Renal cortical epithelial cell (primary cell): Measurements from ENCODE around the gene EEF1G. TPM values are rescaled to one million over a fixed set of nuclear protein-coding genes. Genes with fewer than 3 reads are reported as not detected.
"Not testable (repeated sequence)": the region's sequence is repeated elsewhere in the genome, so short reads cannot be mapped to it uniquely, and the experiment has no call there.

ENCODE experiments used
- DNase-seq: peaks from one replicate; pipeline ENCODE4 v3.0.0-alpha.2; 2011; ENCODE audit warnings: low read depth
- total RNA-seq: library from RNA; depleted of rRNA; stranded (reverse); fragments of >200 nt; gene quantifications from 2 replicates; pipeline ENCODE4 v1.2.3, GENCODE V29; 2014

EEF1G gene
- total RNA-seq, 1 donor from 2014 or later: 1,623 TPM

DNA sequence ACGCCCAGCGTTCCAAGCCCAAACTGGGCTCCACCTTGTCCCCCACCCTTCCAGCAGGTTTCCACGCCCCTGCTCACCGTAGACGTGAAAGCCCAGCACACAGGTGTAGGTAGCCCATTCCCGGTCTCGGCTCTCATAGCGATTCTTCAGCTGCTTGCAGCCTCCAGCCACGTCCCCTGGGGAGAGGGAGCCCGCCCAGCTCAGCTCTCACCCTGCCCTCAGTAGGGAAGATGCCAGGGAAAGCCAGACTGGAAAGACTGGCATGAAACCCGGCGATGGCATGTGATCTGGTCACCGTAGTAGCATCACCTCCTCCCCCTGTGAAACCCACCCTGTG lies 29.3 kb upstream of the EEF1G start:
- DNase-seq: no peak

DNA sequence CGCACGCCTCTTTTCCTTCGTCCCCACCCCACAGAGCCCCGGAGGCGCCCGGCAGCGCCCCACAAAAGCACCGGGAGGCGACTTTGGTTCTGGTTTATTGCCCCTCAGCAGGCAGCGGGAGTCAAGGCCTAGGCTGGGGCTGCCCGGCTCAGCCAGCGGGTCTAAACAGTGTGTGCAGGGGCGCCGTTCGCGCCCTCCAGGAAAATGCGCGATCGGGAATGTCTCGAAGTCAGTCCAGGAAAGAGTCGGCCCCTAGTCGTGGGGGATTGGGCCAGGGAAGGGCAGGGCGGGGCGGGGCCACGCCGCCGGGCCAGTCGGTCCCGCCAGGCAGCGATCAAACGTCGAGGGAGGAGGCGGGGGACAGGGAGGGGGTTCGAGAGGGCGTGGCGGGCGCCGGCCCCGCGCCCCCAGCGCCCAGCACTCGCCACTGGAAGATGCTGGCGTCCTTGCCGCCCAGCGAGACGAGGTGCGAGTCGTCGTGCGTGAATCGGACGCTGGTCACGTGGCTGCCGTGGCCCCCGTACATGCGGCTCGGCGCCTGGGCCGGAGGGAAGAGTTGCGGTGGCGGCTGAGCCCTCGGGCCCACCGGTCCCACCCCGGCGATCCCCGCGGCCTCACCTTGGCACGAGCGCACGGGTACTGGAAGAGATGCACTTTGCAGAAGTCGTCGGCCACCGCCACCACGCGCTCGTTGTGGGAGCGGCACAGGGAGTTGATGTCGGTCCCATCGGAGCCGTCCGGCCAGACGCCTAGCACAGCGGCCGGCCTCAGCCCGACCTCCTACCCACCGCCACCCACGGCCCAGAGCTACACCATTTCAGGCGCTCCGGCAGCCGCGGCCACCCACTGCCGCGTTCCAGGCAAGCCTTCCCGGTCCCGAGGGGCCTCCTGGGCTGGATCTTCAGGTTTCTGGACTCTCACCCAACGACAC lies 28.7 kb upstream of the EEF1G start:
- no peak for DNase-seq

DNA sequence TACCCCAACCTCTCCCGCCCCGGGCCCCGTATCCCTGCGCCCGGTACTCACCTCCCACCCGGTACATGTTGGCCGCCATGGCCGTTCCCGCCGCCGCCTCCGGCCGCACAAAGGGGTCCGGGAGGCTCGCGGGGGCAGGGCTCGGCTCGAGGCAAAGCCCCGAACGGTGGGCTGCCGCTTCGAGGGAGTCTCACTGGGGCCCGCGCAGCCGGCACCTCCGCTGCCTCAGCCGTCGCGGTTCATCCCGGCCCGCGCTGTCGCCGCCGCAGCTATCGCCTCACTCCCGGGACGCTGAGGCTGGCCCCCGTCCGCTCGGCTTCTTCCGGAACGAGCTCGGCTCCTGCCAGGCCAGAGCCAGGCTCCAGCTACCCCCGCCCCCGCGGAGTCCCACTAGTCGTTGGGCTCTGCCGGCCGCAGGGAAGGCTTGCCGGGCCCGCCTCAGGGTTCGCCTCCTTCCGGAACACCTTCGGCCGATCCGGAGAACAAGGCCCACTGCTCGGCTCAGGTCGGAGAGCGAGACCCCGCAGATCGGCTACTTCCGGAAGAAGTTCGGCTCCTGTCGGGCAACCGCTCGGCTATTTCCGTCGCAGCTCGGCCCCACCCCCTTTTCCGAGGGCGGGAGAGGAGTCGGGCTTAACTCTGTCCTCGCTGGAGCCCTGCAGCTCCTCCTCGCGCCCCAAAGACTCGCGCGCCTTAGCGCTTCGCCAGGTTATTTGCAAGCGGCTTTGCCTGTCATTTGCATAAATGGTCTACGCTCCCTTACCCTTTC lies 27.9 kb upstream of the EEF1G start, which contains the start of gene MTA2:
Gene MTA2 (minus strand): TSS at position 494 of the 769 bp plus-strand sequence. CDS start 415 bp downstream, at position 79.
- peak; percentile 90 for DNase-seq

DNA sequence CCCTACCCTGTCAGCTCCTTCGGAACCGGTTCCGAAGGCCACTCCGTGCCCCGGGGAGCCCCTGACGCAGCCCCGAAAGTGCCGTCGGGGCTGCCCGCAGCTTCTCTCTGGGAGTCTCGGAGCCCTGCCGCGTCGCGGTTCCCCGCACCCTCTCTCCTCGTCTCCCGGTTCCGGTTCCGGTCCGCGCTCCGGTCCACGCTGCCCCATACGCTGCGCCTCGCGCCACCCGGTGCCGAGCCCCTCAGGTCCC lies 27.4 kb upstream of the EEF1G start:
- no peak for DNase-seq

DNA sequence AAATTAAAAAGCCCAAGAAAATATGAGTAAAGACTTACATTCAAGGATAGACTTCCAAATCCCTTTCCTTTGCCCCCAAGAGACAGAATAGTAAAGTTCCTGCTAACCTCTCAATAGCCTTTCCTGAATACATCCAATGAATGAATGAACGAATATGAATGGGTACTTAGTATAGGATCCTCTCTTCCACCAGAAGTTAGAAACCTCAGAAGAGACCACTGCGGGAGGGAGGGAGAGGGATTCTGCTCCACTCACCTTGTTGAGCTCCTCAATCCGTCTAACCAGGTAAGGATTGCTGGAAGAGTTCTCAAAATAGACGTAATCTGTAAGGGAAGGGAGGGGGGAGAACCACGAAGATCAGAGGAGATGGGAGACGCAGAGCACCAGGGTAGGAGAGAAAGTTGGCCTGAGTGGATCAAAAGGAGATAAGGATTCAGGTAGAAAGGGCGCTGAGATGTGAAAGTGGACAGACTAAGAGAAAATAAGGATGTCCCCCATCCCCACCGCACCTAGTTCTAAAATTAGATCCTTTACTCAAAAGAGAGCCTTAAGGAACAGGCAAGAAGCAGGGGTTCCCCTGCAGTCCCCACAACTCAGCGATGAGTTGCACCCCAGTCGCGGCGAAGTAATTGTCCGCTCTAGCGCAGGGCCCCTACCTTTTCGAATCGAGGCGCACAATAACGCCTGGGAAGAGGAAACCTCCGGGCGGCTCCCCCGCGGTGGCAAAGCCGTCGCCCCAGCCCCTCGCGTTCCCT lies 26.9 kb upstream of the EEF1G start:
- DNase-seq: no peak

DNA sequence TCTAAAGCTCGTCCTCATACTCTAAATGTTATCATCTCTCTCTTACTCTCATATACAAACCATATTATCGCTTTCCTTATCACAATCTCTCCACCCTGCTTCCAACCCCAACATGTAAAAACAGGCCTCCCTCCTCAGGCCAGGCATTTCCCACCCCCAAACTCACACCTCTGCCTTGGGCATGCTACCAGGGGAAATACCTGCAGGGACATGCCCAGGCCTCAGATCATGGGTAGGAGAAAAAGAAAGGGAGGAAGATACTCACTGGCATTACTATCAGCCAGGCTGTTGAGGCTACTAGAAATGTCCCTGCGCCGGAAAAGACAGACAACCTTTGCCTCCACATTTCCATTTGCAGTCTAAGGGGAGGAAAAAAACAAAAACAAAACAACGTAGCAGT lies 26.2 kb upstream of the EEF1G start:
- no peak for DNase-seq

DNA sequence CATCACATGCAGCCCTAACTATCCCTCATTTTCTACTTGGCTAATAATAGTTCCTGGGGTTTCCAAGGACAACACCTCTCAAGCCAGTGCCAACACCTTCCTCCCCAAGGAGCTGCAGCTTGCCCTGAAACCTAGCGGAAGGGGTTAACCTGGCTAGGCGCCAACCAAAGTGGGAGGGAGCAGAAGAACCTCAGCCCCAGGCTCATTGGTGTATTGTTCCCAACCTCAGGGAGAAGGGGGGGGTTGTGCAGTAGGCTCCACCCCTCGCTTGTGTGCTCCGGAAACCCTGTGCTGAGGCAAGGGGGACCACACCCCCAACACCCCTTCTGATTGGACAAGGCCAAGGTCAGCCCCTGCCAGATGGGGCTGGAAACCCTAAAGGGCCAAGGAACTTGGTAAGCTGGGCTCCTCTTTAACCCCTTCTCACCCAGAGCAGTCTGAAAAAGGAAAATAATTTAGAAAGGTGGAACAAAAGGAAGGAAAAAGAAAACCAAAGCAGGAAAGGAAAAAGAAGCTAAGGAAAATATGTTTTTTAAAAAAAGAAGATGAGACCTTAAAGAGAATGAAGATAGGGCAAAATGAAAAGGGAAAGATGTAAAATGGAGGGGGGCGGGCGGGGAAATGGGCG lies 25.5 kb upstream of the EEF1G start:
- DNase-seq: peak; percentile 97

DNA sequence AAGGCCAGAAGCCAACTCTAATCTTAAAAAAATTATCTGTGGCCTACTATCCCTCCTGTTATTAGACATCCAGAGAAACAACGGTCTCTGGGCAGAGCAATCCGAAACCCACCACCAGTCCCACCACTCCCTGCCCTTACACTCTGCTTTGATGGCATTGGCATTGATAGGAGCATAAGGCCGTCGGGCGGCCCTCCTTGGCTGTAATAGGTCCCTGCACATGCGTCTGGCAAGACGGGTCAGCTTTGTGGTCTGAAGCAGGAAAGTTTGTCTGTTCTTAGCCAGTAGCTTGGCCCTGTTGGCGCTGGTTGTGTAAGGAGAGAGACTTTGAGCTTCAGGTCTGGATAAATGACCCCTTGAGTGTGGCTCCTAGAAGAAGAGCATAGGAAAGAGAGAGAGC lies 21.4 kb upstream of the EEF1G start:
- no peak for DNase-seq

DNA sequence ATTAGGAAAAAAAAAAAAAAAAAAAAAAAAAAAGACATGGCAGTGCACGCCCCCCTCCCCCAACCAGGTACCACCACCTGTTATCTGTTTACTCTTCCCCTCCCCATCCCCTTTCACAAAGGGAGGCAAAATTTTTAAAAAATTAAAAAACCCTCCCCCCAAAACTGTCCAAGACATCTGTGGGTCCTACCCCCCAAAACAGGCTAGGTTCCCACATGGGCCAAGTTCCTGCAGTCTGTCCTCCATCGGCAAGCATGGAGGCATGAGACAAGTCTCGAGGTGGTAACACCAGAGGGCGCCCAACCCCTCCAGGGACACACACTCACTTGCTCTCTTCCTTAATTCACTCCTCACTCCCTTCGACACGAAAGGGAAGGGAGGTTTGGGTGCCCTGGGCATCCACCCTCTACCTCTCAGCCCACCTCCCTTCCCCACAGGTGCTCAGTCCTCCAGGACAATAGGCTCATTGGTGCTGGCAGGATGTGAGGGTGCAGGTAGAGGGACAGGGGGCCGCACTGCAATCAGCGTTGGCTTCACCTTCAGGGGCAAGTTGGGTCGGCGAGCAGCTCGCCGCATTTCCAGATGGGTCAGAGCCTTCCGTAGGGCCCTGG lies 19.8 kb upstream of the EEF1G start:
- peak; percentile 53 for DNase-seq

DNA sequence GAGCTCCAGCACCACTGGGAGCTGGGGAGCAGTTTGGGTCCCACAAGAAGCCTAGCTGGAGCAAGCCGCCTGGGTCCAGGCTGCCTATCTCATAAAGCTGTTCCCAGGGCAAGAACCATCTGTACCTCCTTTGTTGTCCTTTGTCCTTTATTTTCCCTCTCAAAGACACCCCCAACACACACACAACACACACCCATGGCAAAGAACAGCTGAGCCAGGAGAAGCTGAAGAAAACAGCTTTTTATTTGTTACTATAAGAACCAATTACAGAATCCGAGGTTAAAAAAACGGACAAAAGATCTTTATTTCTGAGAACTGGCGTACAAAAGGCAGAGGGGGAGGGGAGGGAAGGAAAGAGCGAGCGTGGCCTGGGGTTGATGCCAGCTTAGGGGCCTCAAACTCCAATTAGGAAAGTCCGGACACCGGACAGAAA lies 19.3 kb upstream of the EEF1G start:
- DNase-seq: no peak

DNA sequence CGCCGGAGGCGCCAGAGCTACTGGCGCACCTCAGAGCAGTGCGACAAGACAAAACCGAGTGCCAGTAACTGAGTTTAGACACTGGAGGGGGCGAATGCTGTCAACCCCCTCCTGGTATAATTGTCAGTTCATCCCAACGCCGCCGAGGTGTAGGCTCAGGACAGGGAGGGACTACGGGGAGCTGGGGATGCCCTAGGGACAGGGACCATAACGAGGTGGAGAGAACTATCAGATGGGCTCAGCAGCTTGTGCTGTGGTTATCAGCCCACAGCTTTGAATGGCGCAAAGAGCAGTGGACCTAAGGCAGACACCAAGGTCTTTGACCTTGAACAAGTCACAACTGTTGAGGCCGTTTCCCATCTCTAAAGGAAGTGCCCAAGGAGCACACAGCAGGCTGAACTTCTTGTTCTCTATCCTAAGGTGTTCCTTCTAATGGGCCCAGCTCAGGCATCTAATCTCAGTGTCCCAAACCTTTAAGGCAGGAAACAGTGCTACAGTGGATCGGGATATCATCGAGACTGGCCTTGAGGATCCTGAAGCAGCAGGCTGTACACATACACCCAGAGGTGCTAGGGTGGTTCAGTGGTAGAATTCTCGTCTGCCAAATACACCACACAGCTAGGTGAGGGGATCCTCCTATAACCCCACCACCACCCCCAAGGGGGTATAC lies 18.6 kb upstream of the EEF1G start:
- DNase-seq: no peak

DNA sequence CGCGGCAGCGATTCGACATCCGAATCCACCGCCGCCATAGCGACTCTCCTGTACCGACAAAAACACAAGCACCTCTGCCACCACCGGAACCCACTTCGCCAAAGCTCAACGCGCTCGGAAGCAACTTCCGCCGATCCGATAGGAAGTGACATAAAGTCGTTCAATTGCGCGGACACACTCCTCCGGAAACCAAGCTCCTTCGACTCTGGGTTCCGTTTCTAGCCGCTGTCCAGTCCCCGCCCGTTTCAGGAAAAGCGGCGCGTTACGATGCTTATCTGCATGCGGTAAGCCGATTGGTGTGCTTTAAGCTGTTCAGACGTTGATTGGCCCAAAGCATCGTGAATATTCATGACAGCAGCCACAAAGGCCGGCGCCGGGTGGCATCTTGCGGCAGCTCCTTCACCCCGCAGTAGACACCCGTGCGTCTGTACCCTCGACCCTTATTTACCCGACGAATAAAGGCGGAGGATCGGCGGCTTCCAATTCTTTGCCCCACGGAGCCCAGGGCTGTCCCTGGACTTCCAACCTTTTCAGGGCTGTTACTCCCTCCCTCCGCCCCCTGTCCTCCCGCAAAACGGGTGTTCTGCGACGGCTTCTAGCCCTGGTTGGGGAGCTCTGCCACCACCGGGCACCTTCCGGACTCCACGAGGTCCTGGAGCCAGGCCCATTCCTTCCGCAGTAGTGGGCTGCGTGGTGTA lies 17.9 kb upstream of the EEF1G start, which contains the start of gene TUT1:
Gene TUT1 (minus strand): TSS at position 76 of the 698 bp plus-strand sequence. CDS start 38 bp downstream, at position 38.
- DNase-seq: peak; percentile 99

DNA sequence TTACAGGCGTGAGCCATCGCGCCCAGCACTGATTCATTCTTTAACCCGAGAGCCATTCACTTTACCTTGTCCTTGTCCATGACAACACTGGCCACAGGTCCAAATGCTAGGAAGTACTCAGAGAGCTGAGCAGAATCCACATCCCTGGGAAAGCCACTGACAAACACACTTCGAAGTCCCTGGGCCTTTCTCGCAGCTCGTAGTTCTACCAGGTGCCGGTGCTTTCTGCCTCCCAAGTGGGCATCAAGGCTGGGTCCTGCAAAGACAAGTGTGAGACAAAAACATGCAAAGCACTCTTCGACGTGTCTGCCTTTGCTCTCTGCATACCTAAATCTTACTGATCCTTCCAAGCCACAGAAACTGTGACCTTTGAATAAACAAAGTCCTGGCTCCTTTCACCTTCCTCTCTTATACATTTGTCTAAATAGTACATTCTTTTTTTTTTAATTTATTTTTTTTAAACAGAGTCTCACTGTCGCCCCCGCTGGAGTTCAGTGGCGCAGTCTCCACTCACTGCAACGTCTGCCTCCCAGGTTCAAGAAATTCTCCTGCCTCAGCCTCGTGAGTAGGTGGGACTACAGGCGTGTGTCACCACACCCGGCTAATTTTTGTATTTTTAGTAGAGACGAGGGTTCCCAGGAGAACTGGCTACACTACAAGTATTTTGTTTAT lies 15.4 kb upstream of the EEF1G start:
- no peak for DNase-seq

DNA sequence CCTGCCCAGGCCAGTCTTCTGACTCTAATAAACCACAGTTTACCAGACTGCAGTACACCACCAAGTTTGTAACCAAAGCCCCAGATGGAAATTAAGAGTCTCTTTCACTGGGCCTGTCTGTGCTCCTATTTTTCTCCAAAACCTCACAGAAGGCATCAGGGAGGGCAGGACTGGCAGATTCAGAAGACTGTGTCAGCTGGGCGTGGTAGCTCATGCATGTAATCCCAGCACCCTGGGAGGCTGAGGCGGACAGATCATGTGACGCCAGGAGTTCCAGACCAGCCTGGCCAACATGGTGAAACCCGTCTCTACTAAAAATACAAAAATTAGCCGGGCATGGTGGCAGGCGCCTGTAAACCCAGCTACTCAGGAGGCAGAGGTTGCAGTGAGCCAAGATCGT lies 11.7 kb upstream of the EEF1G start:
- not testable (repeated sequence) for DNase-seq

DNA sequence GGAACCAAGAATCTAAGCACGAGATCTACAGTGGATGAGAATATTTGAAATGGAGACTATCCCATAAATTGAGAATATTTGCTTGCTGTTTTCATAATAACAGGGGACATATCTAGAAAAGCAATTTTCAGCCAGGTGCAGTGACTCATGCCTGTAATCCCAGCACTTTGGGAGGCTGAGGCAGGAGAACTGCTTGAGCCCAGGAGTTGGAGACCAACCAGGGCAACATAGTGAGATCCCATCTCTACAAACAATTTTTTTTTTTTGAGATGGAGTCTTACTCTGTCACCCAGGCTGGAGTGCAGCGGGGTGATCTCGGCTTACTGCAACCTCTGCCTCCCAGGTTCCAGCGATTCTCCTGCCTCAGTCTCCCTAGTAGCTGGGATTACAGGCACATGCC lies 8.0 kb upstream of the EEF1G start:
- not testable (repeated sequence) for DNase-seq

DNA sequence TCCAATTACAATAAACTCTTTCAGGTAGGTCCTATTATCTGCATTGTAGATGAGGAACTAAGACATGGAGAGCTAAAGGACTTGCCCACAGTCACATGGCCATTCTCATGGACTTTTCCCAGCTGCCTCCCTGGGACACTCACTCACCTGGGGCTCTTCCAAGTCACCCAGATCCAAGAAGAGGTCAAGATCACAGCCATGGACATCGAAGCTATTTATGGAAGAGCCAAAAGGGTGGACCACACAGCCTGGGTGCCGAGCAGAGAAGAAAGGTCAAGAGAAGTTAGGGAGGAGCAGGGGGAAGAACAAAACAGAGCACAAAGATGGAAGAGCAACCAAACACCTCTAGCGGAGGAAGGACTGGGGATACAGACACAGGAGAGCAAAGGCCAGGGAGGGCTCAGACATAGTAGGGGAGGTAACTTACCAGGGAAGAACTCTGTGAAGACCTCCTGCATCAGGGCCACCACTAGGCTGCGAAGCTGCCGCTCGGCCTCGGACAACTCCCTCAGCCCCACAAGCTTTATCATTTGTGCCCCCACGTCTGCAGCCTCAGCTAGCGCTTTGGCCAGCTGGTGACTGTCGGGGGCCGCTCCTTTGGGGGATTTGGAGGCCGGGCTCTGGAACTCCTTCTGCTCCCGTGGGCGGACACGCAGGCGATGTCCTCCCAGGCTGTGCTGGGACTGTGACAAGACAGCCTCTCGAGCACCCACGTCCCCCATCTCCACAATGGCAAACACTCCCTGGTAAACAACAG lies 7.4 kb upstream of the EEF1G start:
- DNase-seq: no peak

DNA sequence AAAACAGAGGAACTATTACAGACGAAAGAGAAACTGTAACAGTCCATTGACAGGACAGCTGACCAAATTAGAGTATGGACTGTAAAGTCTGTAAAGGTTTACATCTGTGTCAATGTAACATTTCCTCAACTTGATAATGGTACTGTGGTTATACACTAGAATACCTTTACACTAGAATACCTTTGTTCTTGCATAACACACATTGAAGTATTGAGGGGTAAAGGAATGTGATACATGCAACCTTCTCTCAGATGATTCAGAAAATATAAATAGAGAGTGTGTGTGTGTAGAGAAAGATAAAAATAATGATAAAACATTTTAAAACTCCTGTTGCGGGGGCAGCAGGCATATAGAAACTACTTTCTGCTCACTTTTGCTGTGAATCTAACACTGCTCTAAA lies 5.6 kb upstream of the EEF1G start:
- peak; percentile 69 for DNase-seq

DNA sequence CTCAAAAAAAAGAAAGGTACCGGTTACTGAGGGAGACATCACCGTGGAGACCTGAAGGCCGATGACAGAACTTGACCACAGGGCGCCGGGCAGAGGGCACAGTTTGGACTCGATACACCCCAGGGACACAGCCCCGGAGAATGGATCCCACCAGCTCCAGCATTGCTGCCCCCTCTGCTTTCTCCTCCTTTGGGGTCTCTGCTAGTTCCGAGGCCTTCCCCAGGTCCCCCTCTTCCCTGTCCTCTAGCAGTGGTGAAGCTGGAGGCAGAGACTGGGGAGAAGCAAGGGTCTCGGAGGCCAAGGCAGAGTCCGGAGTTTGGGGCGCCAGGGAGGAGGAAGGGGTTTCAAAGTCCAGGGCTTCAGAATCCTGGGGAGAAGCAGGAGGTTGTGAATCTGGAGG lies 4.8 kb upstream of the EEF1G start:
- DNase-seq: no peak
